Fibroblast of lung (primary cell): ENCODE measurements around the gene HS6ST2. TPM values are rescaled to one million over a fixed set of nuclear protein-coding genes. Genes with fewer than 3 reads are reported as not detected.
A peak's percentile ranks its signal among the peaks of the same experiment; 100 is the strongest.

Source experiments
- DNase-seq, 2 donors: peaks; one replicate each; pipeline versions ENCODE4 v3.0.0 to v3.0.0-alpha.2; 2010; ENCODE audit warnings: low read depth in 2 of 2
- H2AFZ ChIP-seq: 2 replicates; pipeline ENCODE4 v1.5.1; 2012; ENCODE audit warnings: low read length, control low read depth, inconsistent platforms
- H3K27ac ChIP-seq: 2 replicates; pipeline ENCODE4 v1.5.1; 2011; ENCODE audit warnings: low read length, control low read depth; ENCODE audit not compliant: insufficient read depth
- H3K27me3 ChIP-seq: 2 replicates; pipeline ENCODE4 v1.5.1; 2011; ENCODE audit warnings: mild to moderate bottlenecking, low read length; ENCODE audit not compliant: control insufficient read depth, insufficient read depth
- H3K36me3 ChIP-seq: 2 replicates; pipeline ENCODE4 v1.5.1; 2011; ENCODE audit warnings: low read length; ENCODE audit not compliant: control insufficient read depth, insufficient read depth
- H3K4me1 ChIP-seq: 2 replicates; pipeline ENCODE4 v1.5.1; 2011; ENCODE audit warnings: low read length; ENCODE audit not compliant: control insufficient read depth, insufficient read depth; ENCODE audit errors: extremely low read depth
- H3K4me2 ChIP-seq: 2 replicates; pipeline ENCODE4 v1.5.1; 2011; ENCODE audit warnings: low read length, control low read depth; ENCODE audit not compliant: insufficient read depth; ENCODE audit errors: extremely low read depth
- H3K4me3 ChIP-seq, 4 experiments: fragments of 200-600 bp in 1 of 4; sonication (generic) in 1 of 4; replicated peaks in 1 of 4; 2 replicates each; pipeline ENCODE4 v1.5.1; 2011 to 2016; ENCODE audit warnings: low read length in 4 of 4, low read depth in 3 of 4, mild to moderate bottlenecking in 3 of 4, control low read depth in 2 of 4, inconsistent platforms in 1 of 4, mixed read lengths in 1 of 4; ENCODE audit not compliant: insufficient read depth in 1 of 4; ENCODE audit errors: control extremely low read depth in 1 of 4
- H3K79me2 ChIP-seq: 2 replicates; pipeline ENCODE4 v1.5.1; 2012; ENCODE audit warnings: mild to moderate bottlenecking, low read length, inconsistent platforms; ENCODE audit not compliant: control insufficient read depth, insufficient read depth
- H3K9ac ChIP-seq: 2 replicates; pipeline ENCODE4 v1.5.1; 2011; ENCODE audit warnings: mild to moderate bottlenecking, low read length, control low read depth; ENCODE audit not compliant: insufficient read depth
- H3K9me3 ChIP-seq: 2 replicates; pipeline ENCODE4 v1.5.1; 2012; ENCODE audit warnings: low read depth, low read length; ENCODE audit not compliant: control insufficient read depth, insufficient read depth
- H4K20me1 ChIP-seq: 2 replicates; pipeline ENCODE4 v1.5.1; 2011; ENCODE audit warnings: low read length; ENCODE audit not compliant: control insufficient read depth, insufficient read depth; ENCODE audit errors: extremely low read depth
- EZH2 ChIP-seq: IDR thresholded peaks from 2 replicates; pipeline ENCODE4 v1.5.1; 2012; ENCODE audit warnings: low read length, control low read depth, mild to moderate bottlenecking; ENCODE audit errors: missing control alignments
- polyA plus RNA-seq, 2 donors: library from polyadenylated mRNA; depleted of rRNA in 1 of 2; stranded (reverse) in 1 of 2; unstranded in 1 of 2; fragments of >200 nt; gene quantifications; 2 replicates each; pipeline ENCODE4 v1.2.1, GENCODE V29; 2011 to 2012; ENCODE audit warnings: missing spikeins in 1 of 2
- total RNA-seq: library from RNA; depleted of rRNA; stranded (reverse); fragments of >200 nt; gene quantifications from 2 replicates; pipeline ENCODE4 v1.2.1, GENCODE V29; 2014
- TF ChIP-seq, protein P1 (sequence below), 2 donors: IDR thresholded peaks in 1 of 2; conservative IDR thresholded peaks in 1 of 2; 1 replicate in 1 of 2; 2 replicates in 1 of 2; pipeline ENCODE4 v1.5.1; 2011 to 2012; ENCODE audit warnings: low read length in 2 of 2, control low read depth in 1 of 2, inconsistent platforms in 1 of 2, low read depth in 1 of 2, mild to moderate bottlenecking in 1 of 2

HS6ST2 gene
- total and polyA plus RNA-seq, 2 donors (not counting 1 experiment from before 2014, with no cell fraction given): 0.01 to 0.17 TPM

DNA sequence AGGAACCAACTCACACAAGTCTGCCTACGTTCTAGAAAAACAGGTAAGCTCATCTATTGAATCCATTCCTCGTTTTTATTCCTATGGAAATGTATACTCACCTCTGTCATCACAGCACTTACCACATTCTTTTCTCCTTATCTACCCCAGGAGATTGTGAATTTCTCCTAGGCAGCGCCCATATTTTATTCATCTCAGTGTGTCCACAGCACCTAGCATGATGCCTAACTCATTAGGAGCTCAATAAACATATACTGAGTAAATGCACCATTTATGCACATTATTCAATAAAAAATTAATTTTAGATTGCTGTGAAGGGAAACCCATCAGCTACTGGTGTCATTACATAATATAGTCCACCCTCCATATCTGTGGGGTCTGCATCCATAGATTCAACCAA, 363.4 kb downstream of the HS6ST2 start:
- Histone ChIP-seq H3K9ac (no peak overlapping the region), H4K20me1 (no peaks in the 10 kb centered on the region), H3K4me2 (no peak overlapping the region), H2AFZ (no peak overlapping the region), H3K4me1 (no peaks in the 10 kb centered on the region), H3K36me3 (no peaks in the 10 kb centered on the region), H3K79me2 (no peaks in the 10 kb centered on the region), H3K4me3 (no peak overlapping the region), H3K9me3 (no peaks in the 10 kb centered on the region), H3K27ac (no peak overlapping the region), H3K27me3 (no peaks in the 10 kb centered on the region)
- no peak for DNase-seq
- no peak for TF ChIP-seq EZH2
- TF ChIP-seq, protein P1, sequence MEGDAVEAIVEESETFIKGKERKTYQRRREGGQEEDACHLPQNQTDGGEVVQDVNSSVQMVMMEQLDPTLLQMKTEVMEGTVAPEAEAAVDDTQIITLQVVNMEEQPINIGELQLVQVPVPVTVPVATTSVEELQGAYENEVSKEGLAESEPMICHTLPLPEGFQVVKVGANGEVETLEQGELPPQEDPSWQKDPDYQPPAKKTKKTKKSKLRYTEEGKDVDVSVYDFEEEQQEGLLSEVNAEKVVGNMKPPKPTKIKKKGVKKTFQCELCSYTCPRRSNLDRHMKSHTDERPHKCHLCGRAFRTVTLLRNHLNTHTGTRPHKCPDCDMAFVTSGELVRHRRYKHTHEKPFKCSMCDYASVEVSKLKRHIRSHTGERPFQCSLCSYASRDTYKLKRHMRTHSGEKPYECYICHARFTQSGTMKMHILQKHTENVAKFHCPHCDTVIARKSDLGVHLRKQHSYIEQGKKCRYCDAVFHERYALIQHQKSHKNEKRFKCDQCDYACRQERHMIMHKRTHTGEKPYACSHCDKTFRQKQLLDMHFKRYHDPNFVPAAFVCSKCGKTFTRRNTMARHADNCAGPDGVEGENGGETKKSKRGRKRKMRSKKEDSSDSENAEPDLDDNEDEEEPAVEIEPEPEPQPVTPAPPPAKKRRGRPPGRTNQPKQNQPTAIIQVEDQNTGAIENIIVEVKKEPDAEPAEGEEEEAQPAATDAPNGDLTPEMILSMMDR (conservative IDR thresholded peaks at IDR 0.05 in 1 of 2, IDR thresholded peaks at IDR 0.05 in 1 of 2; ENCODE audit: low read depth in 1 of 2, low read length in 2 of 2): no peak

DNA sequence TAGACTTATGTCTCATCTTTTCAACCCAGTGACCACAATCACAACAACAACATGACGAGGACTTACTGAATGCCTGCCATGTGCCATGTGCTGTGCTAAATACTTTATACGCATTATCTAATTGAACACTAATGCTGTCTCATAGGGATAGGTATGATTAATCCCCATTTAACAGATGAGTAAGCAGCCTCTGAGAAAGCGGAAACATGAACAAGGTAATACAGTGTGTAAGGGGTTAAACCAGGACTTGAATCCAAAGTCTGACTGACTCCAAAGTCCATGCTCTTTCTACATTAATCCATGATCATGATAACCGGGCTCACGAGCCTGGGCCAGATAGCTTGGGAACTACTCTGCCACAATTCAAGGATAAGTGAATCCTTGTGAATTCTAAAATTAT, 364.3 kb downstream of the HS6ST2 start:
- Histone ChIP-seq H3K79me2 (no peaks in the 10 kb centered on the region), H3K4me3 (no peak overlapping the region), H3K4me2 (no peak overlapping the region), H3K9ac (no peak overlapping the region), H4K20me1 (no peaks in the 10 kb centered on the region), H2AFZ (no peak overlapping the region), H3K9me3 (no peaks in the 10 kb centered on the region), H3K27ac (no peak overlapping the region), H3K4me1 (no peaks in the 10 kb centered on the region), H3K36me3 (no peaks in the 10 kb centered on the region), H3K27me3 (no peaks in the 10 kb centered on the region)
- no peak for TF ChIP-seq EZH2
- TF ChIP-seq, protein P1 (conservative IDR thresholded peaks at IDR 0.05 in 1 of 2, IDR thresholded peaks at IDR 0.05 in 1 of 2; ENCODE audit: low read depth in 1 of 2, low read length in 2 of 2): no peak
- peak in 1 of 2 donors; percentile 20 for DNase-seq

DNA sequence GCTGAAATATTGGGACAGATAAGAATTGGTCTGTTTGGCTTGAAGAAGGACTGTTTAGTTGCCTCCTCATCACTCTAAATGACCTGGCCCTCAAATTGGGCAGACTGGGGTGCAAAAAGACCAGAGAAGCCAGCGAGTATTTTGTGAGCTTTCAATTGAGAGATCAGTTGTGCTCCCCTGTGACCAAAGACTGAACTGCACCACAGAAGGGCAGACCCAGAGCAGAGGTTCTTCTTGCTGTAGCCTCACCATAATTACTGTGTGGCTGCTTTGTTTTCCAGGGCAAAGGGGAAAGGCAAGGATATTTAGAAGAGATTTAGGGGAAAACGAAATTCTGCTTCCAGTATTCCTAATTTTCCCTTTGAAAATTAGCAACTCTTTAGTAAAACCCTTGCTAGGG, 365.5 kb downstream of the HS6ST2 start:
- Histone ChIP-seq H3K79me2 (no peaks in the 10 kb centered on the region), H3K4me3 (no peak overlapping the region), H3K27ac (no peak overlapping the region), H3K27me3 (no peaks in the 10 kb centered on the region), H4K20me1 (no peaks in the 10 kb centered on the region), H3K4me2 (no peak overlapping the region), H3K9me3 (no peaks in the 10 kb centered on the region), H3K9ac (no peak overlapping the region), H3K36me3 (no peaks in the 10 kb centered on the region), H2AFZ (no peak overlapping the region), H3K4me1 (no peaks in the 10 kb centered on the region)
- peak in 1 of 2 donors; percentile 40 for DNase-seq
- TF ChIP-seq, protein P1 (conservative IDR thresholded peaks at IDR 0.05 in 1 of 2, IDR thresholded peaks at IDR 0.05 in 1 of 2; ENCODE audit: low read depth in 1 of 2, low read length in 2 of 2): peak; percentile 57 to 59
- TF ChIP-seq EZH2: no peak
